ENCODE measurements around the gene PDE6D. TPM values are rescaled to one million over a fixed set of nuclear protein-coding genes. Genes with fewer than 3 reads are reported as not detected.
"Not testable (repeated sequence)": the region's sequence is repeated elsewhere in the genome, so short reads cannot be mapped to it uniquely, and the experiment has no call there.

Gene PDE6D
- total RNA-seq, 1 donor from 2014 or later = 14.7 TPM

GRCh38 chr2:231726276-231726675 lies 54.8 kb downstream of the PDE6D start:
- no peak for DNase-seq
- intact Hi-C loops (cut with DNase I) = no loop called here
- peak; percentile 16 for ATAC-seq (ENCODE audit: poor library complexity)

- intact Hi-C loops (cut with DNase I) = no loop called here
- ATAC-seq (ENCODE audit: poor library complexity) = no peak
- no peak for DNase-seq
Measured at GRCh38 chr2:231725476-231725875, 55.6 kb downstream of the PDE6D start.

DNA sequence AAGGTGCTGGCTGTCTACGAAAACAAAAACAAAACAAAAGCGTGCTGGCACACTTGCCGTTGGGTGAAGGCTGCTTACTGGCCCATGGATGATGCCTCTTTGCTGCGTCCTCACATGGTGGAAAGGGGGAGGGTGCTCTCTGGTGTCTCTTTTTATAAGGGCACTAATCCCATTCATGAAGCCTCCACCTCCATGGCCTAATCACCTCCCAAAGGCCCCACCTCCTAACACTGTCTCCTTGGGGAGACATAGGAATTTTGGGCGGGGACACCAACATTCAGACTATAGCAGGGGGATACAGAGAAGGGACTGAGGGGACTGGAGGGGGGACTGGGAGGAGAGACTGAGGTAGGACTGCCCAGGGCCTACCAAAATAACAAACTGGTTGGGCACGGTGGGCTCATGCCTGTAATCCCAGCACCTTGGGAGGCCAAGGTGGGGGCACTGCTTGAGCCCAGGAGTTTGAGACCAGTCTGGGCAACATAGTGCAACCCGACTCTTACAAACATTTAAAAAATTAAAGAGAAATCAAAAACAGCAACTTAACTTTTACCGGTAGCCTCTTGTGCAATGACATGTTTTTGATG lies 58.3 kb downstream of the PDE6D start:
- intact Hi-C loops (cut with DNase I) = no loop called here
- no peak for ATAC-seq (ENCODE audit: poor library complexity)
- DNase-seq = no peak

GRCh38 chr2:231720987-231721966 lies 59.8 kb downstream of the PDE6D start:
- intact Hi-C loops (cut with DNase I) = no loop called here
- ATAC-seq (ENCODE audit: poor library complexity) = no peak
- no peak for DNase-seq

- ATAC-seq (ENCODE audit: poor library complexity) = no peak
Measured at GRCh38 chr2:231720292-231720986, 60.6 kb downstream of the PDE6D start.

DNA sequence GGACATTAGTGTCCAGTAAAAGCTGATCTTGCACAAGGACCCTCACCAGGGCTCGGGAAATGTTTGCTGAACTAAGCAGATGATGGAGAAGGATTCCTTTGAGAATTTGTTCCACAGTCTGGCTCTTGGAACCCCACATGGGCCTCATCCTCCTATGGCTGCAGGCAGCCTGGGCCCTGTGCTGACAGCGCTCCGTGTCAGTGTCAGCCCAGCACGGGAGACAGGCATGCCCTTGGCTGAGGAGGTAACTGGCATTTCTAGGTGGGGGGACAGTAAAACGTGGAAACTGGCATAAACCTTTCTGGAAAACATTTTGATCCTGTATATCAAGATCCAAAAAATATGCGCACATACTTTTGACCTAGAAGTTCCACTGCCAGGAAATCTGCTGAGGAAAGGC lies 62.3 kb downstream of the PDE6D start:
- DNase-seq (no peak), ATAC-seq (ENCODE audit: poor library complexity) (no peak)
- intact Hi-C loops (cut with DNase I) = no loop called here

More at GRCh38 chr2:231720292-231720986, 60.6 kb downstream of the PDE6D start:
- no peak for DNase-seq
- intact Hi-C loops (cut with DNase I) = no loop called here

GRCh38 chr2:231717281-231718171 lies 63.6 kb downstream of the PDE6D start:
- DNase-seq = peak; percentile 62
- intact Hi-C loops (cut with DNase I) = no loop called here
- no peak for ATAC-seq (ENCODE audit: poor library complexity)

DNA sequence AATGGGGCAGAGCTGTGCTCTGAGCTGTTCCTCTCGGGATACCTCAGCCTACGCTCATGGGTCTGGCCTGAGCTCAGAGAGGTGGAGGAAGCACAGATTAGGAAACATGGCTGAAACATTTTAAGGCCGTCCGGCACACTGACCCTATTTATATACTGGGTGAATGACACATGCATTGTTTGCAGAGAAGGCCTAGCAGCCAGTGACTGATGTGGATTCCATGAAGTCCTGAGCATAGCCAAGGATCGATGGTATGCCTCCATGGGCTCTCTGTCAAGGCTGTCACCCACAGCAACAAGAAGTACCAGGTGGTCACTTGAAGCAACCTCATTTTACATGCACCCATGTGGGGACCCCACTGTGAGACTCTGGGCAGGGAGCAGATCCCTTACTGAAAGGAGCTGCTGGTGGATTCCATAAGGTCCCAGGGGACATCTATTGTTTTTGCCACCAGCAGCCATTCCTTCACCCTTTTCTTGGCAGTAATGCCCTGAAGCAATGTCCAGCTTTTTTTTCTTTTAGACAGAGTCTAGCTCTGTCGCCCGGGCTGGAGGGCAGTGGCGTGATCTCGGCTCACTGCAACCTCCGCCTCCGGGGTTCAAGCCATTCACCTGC lies 64.3 kb downstream of the PDE6D start:
- ATAC-seq (ENCODE audit: poor library complexity) (no peak), DNase-seq (no peak)
- intact Hi-C loops (cut with DNase I) = no loop called here

DNA sequence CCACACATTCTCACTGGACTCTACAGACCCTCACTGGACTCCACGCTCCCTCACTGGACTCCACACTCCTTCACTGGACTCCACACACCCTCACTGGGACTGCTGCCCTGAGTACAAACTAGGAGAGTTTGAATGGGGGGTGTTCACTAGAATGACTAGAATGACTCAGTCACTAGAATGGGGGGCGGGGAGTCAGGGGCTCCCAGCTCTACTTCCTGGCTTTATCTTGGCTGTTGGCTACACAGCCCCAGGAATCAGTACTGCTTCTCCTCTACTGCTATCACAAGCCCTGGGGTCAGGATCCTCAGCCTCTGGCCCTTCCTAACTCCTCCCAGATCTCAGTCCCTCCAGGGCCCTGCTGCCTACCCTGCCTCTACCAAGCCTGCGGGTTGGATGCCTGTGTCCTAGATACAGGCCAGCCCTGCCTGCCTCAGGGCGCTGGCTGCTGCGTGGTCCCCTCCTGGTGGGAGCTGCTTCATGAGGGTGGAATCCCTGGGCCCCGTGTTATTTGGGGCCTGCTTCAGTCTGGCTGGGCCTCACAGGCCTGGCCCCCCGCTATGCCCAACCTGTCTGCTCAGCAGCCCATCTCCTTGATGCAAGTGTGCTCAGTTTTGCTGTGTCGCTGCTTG lies 65.0 kb downstream of the PDE6D start:
- intact Hi-C loops (cut with DNase I) = loop anchor here (2.0 kb wide), 1 partner anchor 35 kb away; no protein-coding TSS in a partner anchor
- ATAC-seq (ENCODE audit: poor library complexity) (no peak), DNase-seq (peak; percentile 33)

DNA sequence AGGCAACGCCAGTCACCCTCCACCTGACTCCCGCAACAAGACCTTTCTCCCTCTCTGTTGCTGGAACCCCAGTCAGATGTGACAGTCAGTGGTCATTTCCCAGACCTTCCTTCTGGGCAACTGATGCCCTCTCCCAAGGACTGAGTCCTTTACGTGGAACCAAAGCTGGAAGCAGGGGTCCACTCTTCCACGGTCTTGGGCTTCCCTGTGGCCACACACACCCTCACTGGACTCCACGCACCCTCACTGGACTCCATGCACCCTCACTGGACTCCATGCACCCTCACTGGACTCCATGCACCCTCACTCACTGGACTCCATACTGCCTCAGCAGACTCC lies 65.6 kb downstream of the PDE6D start:
- intact Hi-C loops (cut with DNase I) = loop anchor here (2.0 kb wide), 1 partner anchor 35 kb away; no protein-coding TSS in a partner anchor
- ATAC-seq (ENCODE audit: poor library complexity) (no peak), DNase-seq (no peak)

DNA sequence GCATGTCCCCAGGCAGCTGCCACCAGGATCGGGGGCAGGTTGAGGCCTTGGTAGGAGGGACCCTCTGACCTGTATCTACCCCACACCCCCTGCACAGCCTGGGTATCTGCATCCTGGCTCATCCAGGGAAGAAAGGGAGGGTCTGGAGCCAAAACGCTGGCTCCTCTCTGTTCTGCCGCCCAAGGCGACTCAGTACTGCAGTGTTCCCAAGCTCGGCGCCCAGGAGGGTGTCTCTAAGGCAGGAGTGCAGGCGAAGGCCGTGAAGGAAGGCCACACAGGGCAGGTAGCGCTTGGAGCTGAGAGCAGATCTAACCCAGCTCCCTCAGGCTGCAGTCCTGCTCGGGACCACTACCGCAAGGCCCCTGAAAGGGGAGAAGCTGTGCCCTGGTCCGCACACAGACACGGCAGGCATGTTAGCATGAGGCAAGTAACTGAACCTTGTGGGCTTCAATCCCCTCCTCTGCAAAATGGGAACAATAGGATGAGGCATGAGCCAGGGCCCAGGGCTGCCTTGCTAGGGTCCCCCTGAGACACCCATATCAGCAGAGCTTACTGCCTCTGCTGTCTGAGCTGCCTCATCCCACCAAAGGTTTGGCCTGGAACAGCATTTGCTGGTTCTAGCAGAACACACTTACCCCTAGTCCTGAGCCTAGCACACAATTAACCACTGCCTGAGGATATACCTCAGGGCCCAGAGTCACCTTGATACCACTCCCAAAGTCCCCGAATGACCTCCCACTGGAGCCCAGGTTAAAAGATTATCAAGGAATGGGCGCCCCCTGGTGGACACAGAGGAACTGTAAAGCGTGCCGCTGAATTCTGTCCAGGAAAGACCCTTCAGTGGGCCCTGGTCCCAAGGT lies 66.2 kb downstream of the PDE6D start:
- peak; percentile 35 for ATAC-seq (ENCODE audit: poor library complexity)
- DNase-seq = peak; percentile 79
- intact Hi-C loops (cut with DNase I) = loop anchor here (1.0 to 2.0 kb wide), 2 partner anchors 34 to 103 kb away; no protein-coding TSS in a partner anchor

- peak; percentile 95 for DNase-seq
- intact Hi-C loops (cut with DNase I) = loop anchor here (1.0 to 2.0 kb wide), 2 partner anchors 33 to 102 kb away; no protein-coding TSS in a partner anchor
Measured at GRCh38 chr2:231713730-231714638, 67.1 kb downstream of the PDE6D start.

DNA sequence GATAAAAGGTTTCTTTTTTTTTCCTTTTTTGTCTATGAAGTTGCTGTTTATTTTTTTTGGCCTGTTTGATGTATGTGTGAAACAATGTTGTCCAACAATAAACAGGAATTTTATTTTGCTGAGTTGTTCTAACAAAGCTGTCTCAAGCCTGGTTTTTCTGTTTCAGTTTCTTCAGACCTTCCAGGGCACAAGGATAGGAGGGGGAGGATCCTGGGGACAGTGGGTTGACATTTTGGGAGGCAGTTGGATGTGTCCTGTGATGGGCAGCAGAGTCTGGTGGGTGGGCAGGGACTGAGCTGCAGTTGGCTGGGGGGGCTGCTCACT lies 67.7 kb downstream of the PDE6D start:
- ATAC-seq (ENCODE audit: poor library complexity); intact Hi-C loops (cut with DNase I); DNase-seq: not testable (repeated sequence)

More at GRCh38 chr2:231713730-231714638, 67.1 kb downstream of the PDE6D start:
- ATAC-seq (ENCODE audit: poor library complexity) = peak; percentile 52

DNA sequence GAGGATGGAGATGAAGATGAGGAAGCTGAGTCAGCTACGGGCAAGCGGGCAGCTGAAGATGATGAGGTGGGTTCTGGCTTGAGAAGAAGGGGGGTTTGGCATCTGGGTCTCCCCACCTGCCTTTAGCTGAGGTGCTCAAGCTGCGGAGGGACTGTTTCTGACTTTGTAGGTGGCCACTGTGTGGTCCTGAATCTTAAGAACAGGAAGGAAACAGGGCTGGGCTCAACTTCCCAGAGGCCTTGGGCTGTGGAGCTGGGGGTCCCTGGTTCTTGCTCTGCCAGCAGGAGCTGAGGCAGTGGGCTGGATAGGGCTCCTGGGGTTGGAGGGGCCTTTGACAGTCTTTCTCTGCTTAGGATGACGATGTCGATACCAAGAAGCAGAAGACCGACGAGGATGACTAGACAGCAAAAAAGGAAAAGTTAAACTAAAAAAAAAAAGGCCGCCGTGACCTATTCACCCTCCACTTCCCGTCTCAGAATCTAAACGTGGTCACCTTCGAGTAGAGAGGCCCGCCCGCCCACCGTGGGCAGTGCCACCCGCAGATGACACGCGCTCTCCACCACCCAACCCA lies 68.5 kb downstream of the PDE6D start:
- ATAC-seq (ENCODE audit: poor library complexity); intact Hi-C loops (cut with DNase I): not testable (repeated sequence)
- DNase-seq = peak; percentile 46

Data from Right ventricle myocardium superior (tissue), 1 donor.